GM12878 (cell line): ENCODE data around the gene NUMA1. TPM values are rescaled to one million over a fixed set of nuclear protein-coding genes. Genes with fewer than 3 reads are reported as not detected.

ENCODE experiments used
- BCL3 ChIP-seq: IDR thresholded peaks from 2 replicates; pipeline ENCODE4 v1.6.1; 2011; ENCODE audit warnings: borderline replicate concordance, low read depth, mild to moderate bottlenecking, moderate library complexity, low read length; ENCODE audit not compliant: insufficient read depth, poor library complexity, severe bottlenecking
- BHLHE40 ChIP-seq, 2 experiments: fragments of 450-650 bp in 1 of 2; IDR thresholded peaks; 2 replicates each; pipeline ENCODE4 v1.6.1; 2011 to 2017; ENCODE audit warnings: low read depth in 2 of 2, borderline replicate concordance in 1 of 2, improper control_type of control experiment in 1 of 2, low read length in 1 of 2, mild to moderate bottlenecking in 1 of 2
- BMI1 ChIP-seq: fragments of 450-650 bp; IDR thresholded peaks from 2 replicates; pipeline ENCODE4 v1.6.1; 2016; ENCODE audit warnings: mild to moderate bottlenecking, moderate library complexity, borderline replicate concordance
- CREB1 ChIP-seq: IDR thresholded peaks from 2 replicates; pipeline ENCODE4 v1.6.1; 2012; ENCODE audit warnings: low read depth, mild to moderate bottlenecking, inconsistent platforms
- GABPA ChIP-seq: IDR thresholded peaks from 2 replicates; pipeline ENCODE4 v1.6.1; 2014; ENCODE audit warnings: antibody characterized with exemption, low read depth, mild to moderate bottlenecking, inconsistent platforms
- MLLT1 ChIP-seq: fragments of 450-650 bp; IDR thresholded peaks from 2 replicates; pipeline ENCODE4 v1.6.1; 2016; ENCODE audit warnings: mild to moderate bottlenecking
- MYC ChIP-seq: IDR thresholded peaks from 2 replicates; pipeline ENCODE4 v1.6.1; 2011; ENCODE audit warnings: mild to moderate bottlenecking, low read length, moderate library complexity, inconsistent platforms; ENCODE audit not compliant: insufficient read depth, insufficient replicate concordance, insufficient read length, severe bottlenecking
- SMARCA5 ChIP-seq: fragments of 450-650 bp; IDR thresholded peaks from 2 replicates; pipeline ENCODE4 v1.6.1; 2017; ENCODE audit warnings: mild to moderate bottlenecking
- STAT1 ChIP-seq: fragments of 450-650 bp; conservative IDR thresholded peaks from 2 replicates; pipeline ENCODE4 v1.6.1; 2014; ENCODE audit warnings: antibody characterized with exemption, mild to moderate bottlenecking
- TAF1 ChIP-seq: IDR thresholded peaks from 2 replicates; pipeline ENCODE4 v1.6.1; 2011; ENCODE audit warnings: mild to moderate bottlenecking, low read depth, low read length, borderline replicate concordance
- TBL1XR1 ChIP-seq: IDR thresholded peaks from 2 replicates; pipeline ENCODE4 v1.6.1; 2012; ENCODE audit warnings: low read depth, low read length, improper control_type of control experiment
- TCF7 ChIP-seq: IDR thresholded peaks from 2 replicates; pipeline ENCODE4 v1.6.1; 2014; ENCODE audit warnings: antibody characterized with exemption, borderline replicate concordance
- ZNF207 ChIP-seq: fragments of 450-650 bp; IDR thresholded peaks from 2 replicates; pipeline ENCODE4 v1.6.1; 2014; ENCODE audit warnings: antibody characterized with exemption, mild to moderate bottlenecking, borderline replicate concordance
- ZNF24 ChIP-seq: fragments of 450-650 bp; IDR thresholded peaks from 2 replicates; pipeline ENCODE4 v1.6.1; 2017; ENCODE audit warnings: antibody characterized with exemption, mild to moderate bottlenecking
- ZNF687 ChIP-seq: fragments of 450-650 bp; IDR thresholded peaks from 2 replicates; pipeline ENCODE4 v1.6.1; 2017; ENCODE audit warnings: mild to moderate bottlenecking, moderate library complexity
- polyA plus RNA-seq, 11 experiments: library from polyadenylated mRNA; depleted of rRNA in 4 of 11; unstranded in 6 of 11; stranded (reverse) in 5 of 11; fragments of >200 nt; fragmentation: Nextera tagmentation in 4 of 11; fragmentation: Illumina TruSeq in 1 of 11; extraction: Ambion mirVana in 4 of 11; extraction: Trizol in 1 of 11; gene quantifications; 1 replicate in 1 of 11; 2 replicates in 10 of 11; pipeline versions ENCODE4 v1.2.1 to v1.2.3, GENCODE V29; 2011 to 2016; ENCODE audit warnings: inconsistent platforms in 2 of 11, missing spikeins in 2 of 11, low read depth in 1 of 11
- total RNA-seq, 4 experiments: library from RNA; depleted of rRNA in 3 of 4; stranded (reverse); fragments of >200 nt in 3 of 4; fragmentation: Illumina TruSeq in 1 of 4; extraction: Trizol in 1 of 4; gene quantifications; 2 replicates each; pipeline versions ENCODE4 v1.2.1 to v1.2.3, GENCODE V29; 2013 to 2021
- TF ChIP-seq, protein P1 (sequence below): IDR thresholded peaks from 2 replicates; pipeline ENCODE4 v1.6.1; 2011; ENCODE audit warnings: borderline replicate concordance, low read depth, mild to moderate bottlenecking, moderate library complexity, mixed read lengths, low read length; ENCODE audit not compliant: insufficient read depth; ENCODE audit errors: extremely low read length
- TF ChIP-seq, protein P2 (sequence below): fragments of 450-650 bp; IDR thresholded peaks from 2 replicates; pipeline ENCODE4 v1.6.1; 2018; ENCODE audit warnings: borderline replicate concordance, mild to moderate bottlenecking; ENCODE audit not compliant: partially characterized antibody

Gene NUMA1
- total and polyA plus RNA-seq, 10 of the 15 experiments (the other 5 are each of a cell fraction or from before 2014, with no cell fraction given), result 5.5 to 111 (median 61.0) TPM

GRCh38 chr11:72102946-72103753 is 22.8 kb upstream of the NUMA1 start, which contains the start of gene LAMTOR1 (continued):
- TF ChIP-seq BMI1 (no peak), ZNF24 (0 out of 2 replicates have a peak, but pooled peaks have one; percentile 13), TCF7 (no peak), ZNF207 (0 out of 2 replicates have a peak, but pooled peaks have one; percentile 85), TBL1XR1 (peak; percentile 8; the same call in 1 of the 2 replicates), BCL3 (peak; percentile 48), MYC (no peak), BHLHE40 (IDR thresholded peaks at IDR 0.05; ENCODE audit: borderline replicate concordance in 1 of 2, low read depth in 2 of 2, low read length in 1 of 2) (peak; percentile 98), SMARCA5 (peak; percentile 9; the same call in 1 of the 2 replicates), GABPA (peak; percentile 74), CREB1 (peak; percentile 61; the same call in 1 of the 2 replicates), TAF1 (peak; percentile 66; the same call in 1 of the 2 replicates), MLLT1 (no peak), ZNF687 (peak; percentile 79), STAT1 (no peak)
- TF ChIP-seq, protein P1, sequence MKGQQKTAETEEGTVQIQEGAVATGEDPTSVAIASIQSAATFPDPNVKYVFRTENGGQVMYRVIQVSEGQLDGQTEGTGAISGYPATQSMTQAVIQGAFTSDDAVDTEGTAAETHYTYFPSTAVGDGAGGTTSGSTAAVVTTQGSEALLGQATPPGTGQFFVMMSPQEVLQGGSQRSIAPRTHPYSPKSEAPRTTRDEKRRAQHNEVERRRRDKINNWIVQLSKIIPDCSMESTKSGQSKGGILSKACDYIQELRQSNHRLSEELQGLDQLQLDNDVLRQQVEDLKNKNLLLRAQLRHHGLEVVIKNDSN, result peak; percentile 95
- TF ChIP-seq, protein P2, sequence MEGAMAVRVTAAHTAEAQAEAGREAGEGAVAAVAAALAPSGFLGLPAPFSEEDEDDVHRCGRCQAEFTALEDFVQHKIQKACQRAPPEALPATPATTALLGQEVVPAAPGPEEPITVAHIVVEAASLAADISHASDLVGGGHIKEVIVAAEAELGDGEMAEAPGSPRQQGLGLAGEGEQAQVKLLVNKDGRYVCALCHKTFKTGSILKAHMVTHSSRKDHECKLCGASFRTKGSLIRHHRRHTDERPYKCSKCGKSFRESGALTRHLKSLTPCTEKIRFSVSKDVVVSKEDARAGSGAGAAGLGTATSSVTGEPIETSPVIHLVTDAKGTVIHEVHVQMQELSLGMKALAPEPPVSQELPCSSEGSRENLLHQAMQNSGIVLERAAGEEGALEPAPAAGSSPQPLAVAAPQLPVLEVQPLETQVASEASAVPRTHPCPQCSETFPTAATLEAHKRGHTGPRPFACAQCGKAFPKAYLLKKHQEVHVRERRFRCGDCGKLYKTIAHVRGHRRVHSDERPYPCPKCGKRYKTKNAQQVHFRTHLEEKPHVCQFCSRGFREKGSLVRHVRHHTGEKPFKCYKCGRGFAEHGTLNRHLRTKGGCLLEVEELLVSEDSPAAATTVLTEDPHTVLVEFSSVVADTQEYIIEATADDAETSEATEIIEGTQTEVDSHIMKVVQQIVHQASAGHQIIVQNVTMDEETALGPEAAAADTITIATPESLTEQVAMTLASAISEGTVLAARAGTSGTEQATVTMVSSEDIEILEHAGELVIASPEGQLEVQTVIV, result peak; percentile 21
